IMR-90 (cell line): ENCODE results near the gene CSF2RB. TPM values are rescaled to one million over a fixed set of nuclear protein-coding genes. Genes with fewer than 3 reads are reported as not detected.

Experiments
- ATAC-seq: fragments of 200-7000 bp; cut with Tn5 transposase; 2 replicates; pipeline ENCODE4 v1.9.1; 2020; ENCODE audit warnings: low read depth, mild to moderate bottlenecking, moderate library complexity
- BruUV-seq: library from RNA; stranded (reverse); fragments of 400-500 nt; replicated peaks from 2 replicates; lab custom pipeline; 2021; lab: Mats Ljungman, UMichigan
- CTCF ChIA-PET: fragments of 300-600 bp; formaldehyde crosslinking; extraction: SDS; loops from one replicate; lab custom pipeline; 2021; ENCODE audit warnings: antibody characterized with exemption; lab: Yijun Ruan, JAX
- POLR2A ChIA-PET: fragments of 300-600 bp; sonication (Branson Sonifier 250); formaldehyde crosslinking; loops from one replicate; lab custom pipeline; 2022; ENCODE audit warnings: antibody characterized with exemption; ENCODE audit not compliant: unreplicated experiment; lab: Charles Lee
- DNase-seq: peaks from one replicate; pipeline ENCODE4 v3.0.0; 2013
- H2AFZ ChIP-seq: replicated peaks from 2 replicates; pipeline ENCODE3; 2013; ENCODE audit warnings: low read length, mild to moderate bottlenecking; ENCODE audit not compliant: poor library complexity
- H2AK5ac ChIP-seq: 2 replicates; pipeline ENCODE4 v1.6.1; 2013; ENCODE audit warnings: low read depth, low read length, inconsistent platforms
- H2AK9ac ChIP-seq: replicated peaks from 2 replicates; pipeline ENCODE3; 2013; ENCODE audit warnings: mild to moderate bottlenecking, low read depth, low read length, moderate library complexity; ENCODE audit not compliant: poor library complexity
- H2BK120ac ChIP-seq: 2 replicates; pipeline ENCODE4 v1.6.1; 2013; ENCODE audit warnings: low read depth, low read length, inconsistent platforms
- H2BK15ac ChIP-seq: 3 replicates; pipeline ENCODE4 v1.6.1; 2013; ENCODE audit warnings: low read depth, low read length, inconsistent platforms
- H2BK20ac ChIP-seq: 2 replicates; pipeline ENCODE4 v1.6.1; 2013; ENCODE audit warnings: low read depth, mild to moderate bottlenecking, inconsistent platforms, low read length, moderate library complexity
- H2BK5ac ChIP-seq: 2 replicates; pipeline ENCODE4 v1.6.1; 2013; ENCODE audit warnings: mild to moderate bottlenecking, low read depth, low read length, inconsistent platforms; ENCODE audit not compliant: poor library complexity, severe bottlenecking
- H3K14ac ChIP-seq: replicated peaks from 2 replicates; pipeline ENCODE4 v1.6.1; 2013; ENCODE audit warnings: low read depth, low read length, inconsistent platforms
- H3K18ac ChIP-seq: 2 replicates; pipeline ENCODE4 v1.6.1; 2013; ENCODE audit warnings: low read depth, low read length, control low read depth
- H3K23ac ChIP-seq: 2 replicates; pipeline ENCODE4 v1.6.1; 2013; ENCODE audit warnings: low read depth, low read length, inconsistent platforms
- H3K27ac ChIP-seq: 2 replicates; pipeline ENCODE4 v1.5.1; 2013; ENCODE audit warnings: mild to moderate bottlenecking, control low read depth, low read length; ENCODE audit not compliant: insufficient read depth
- H3K27me3 ChIP-seq: 2 replicates; pipeline ENCODE4 v1.6.1; 2013; ENCODE audit warnings: low read length; ENCODE audit not compliant: control insufficient read depth, insufficient read depth
- H3K36me3 ChIP-seq: 2 replicates; pipeline ENCODE4 v1.6.1; 2013; ENCODE audit warnings: low read length, mixed read lengths; ENCODE audit not compliant: control insufficient read depth, insufficient read depth
- H3K4ac ChIP-seq: 2 replicates; pipeline ENCODE4 v1.6.1; 2013; ENCODE audit warnings: low read depth, low read length, inconsistent platforms
- H3K4me1 ChIP-seq: 2 replicates; pipeline ENCODE4 v1.6.1; 2013; ENCODE audit warnings: low read length, mixed read lengths; ENCODE audit not compliant: control insufficient read depth, insufficient read depth
- H3K4me2 ChIP-seq: 2 replicates; pipeline ENCODE4 v1.6.1; 2013; ENCODE audit warnings: low read depth, mild to moderate bottlenecking, control low read depth, low read length, moderate library complexity
- H3K4me3 ChIP-seq: 2 replicates; pipeline ENCODE4 v1.5.1; 2013; ENCODE audit warnings: low read depth, mild to moderate bottlenecking, control low read depth, low read length, moderate library complexity; ENCODE audit not compliant: insufficient read depth
- H3K56ac ChIP-seq: 2 replicates; pipeline ENCODE4 v1.6.1; 2013; ENCODE audit warnings: low read length, inconsistent platforms; ENCODE audit not compliant: insufficient read depth; ENCODE audit errors: extremely low read depth
- H3K79me1 ChIP-seq, 2 experiments: 2 replicates each; pipeline ENCODE4 v1.6.1; 2013; ENCODE audit warnings: low read length in 2 of 2, inconsistent platforms in 1 of 2, low read depth in 1 of 2
- H3K9ac ChIP-seq: 2 replicates; pipeline ENCODE4 v1.6.1; 2013; ENCODE audit warnings: low read depth, low read length, control low read depth
- H3K9me1 ChIP-seq: 2 replicates; pipeline ENCODE4 v1.6.1; 2013; ENCODE audit warnings: low read length, inconsistent platforms; ENCODE audit not compliant: insufficient read depth
- H3K9me3 ChIP-seq: 2 replicates; pipeline ENCODE4 v1.6.1; 2013; ENCODE audit warnings: low read length; ENCODE audit not compliant: control insufficient read depth, insufficient read depth
- H4K20me1 ChIP-seq: 2 replicates; pipeline ENCODE4 v1.6.1; 2013; ENCODE audit warnings: low read length, inconsistent platforms; ENCODE audit not compliant: insufficient read depth
- H4K5ac ChIP-seq: 2 replicates; pipeline ENCODE4 v1.6.1; 2013; ENCODE audit warnings: mild to moderate bottlenecking, low read depth, low read length, control low read depth
- H4K8ac ChIP-seq, 2 experiments: 2 replicates each; pipeline ENCODE4 v1.6.1; 2013; ENCODE audit warnings: low read depth in 2 of 2, low read length in 2 of 2, control low read depth in 1 of 2, inconsistent platforms in 1 of 2
- H4K91ac ChIP-seq: 2 replicates; pipeline ENCODE4 v1.6.1; 2013; ENCODE audit warnings: low read depth, low read length, inconsistent platforms; ENCODE audit not compliant: insufficient read depth
- CEBPB ChIP-seq: IDR thresholded peaks from 2 replicates; pipeline ENCODE4 v1.6.1; 2012; ENCODE audit warnings: low read depth, low read length, improper control_type of control experiment
- FOS ChIP-seq: fragments of 150-350 bp; IDR thresholded peaks from 2 replicates; pipeline ENCODE4 v1.6.1; 2016; ENCODE audit warnings: low read depth, low read length
- WGBS, 2 experiments: methylation state at CpG; one replicate each; pipeline versions ENCODE4 v1.1.5 to v1.1.7; 2013; ENCODE audit warnings: missing lambda C conversion rate in 2 of 2; ENCODE audit not compliant: insufficient read length in 1 of 2; ENCODE audit errors: extremely low coverage in 2 of 2; 5-methylcytosine and 5-hydroxymethylcytosine counted together
- dilution Hi-C: fragments of 300-500 bp; cut with HindIII; formaldehyde crosslinking; loops from one replicate; pipeline ENCODE4 v1.14.3; 2018; ENCODE audit warnings: low sequenced_read_pairs; ENCODE audit not compliant: unreplicated experiment
- in situ Hi-C: fragments of 300-500 bp; cut with MboI; formaldehyde crosslinking; loops from 3 replicates; pipeline ENCODE4 v1.14.3; 2019; ENCODE audit warnings: low sequenced_read_pairs, inconsistent platforms, mixed read lengths
- intact Hi-C: fragments of 100-400 bp; cut with micrococcal nuclease; formaldehyde crosslinking; loops from 2 replicates; pipeline ENCODE4 v1.10.0; 2022
- polyA plus RNA-seq, 3 experiments: library from polyadenylated mRNA; depleted of rRNA; stranded (reverse); fragments of >200 nt; gene quantifications; 2 replicates each; pipeline ENCODE4 v1.2.3, GENCODE V29; 2012; ENCODE audit warnings: low replicate concordance in 1 of 3
- total RNA-seq: library from RNA; depleted of rRNA; stranded (reverse); fragments of >200 nt; gene quantifications from 2 replicates; pipeline ENCODE4 v1.2.3, GENCODE V29; 2012

The CSF2RB gene
- total and polyA plus RNA-seq, 2 of the 4 experiments (the other 2 are of a cell fraction) = not detected

GRCh38 chr22:36933629-36934417 is 20.4 kb downstream of the CSF2RB start:
- in situ Hi-C loops (no loop called here), dilution Hi-C loops (no loop called here), intact Hi-C loops (no loop called here)
- H2BK15ac ChIP-seq = no peak overlapping the region
- H4K8ac ChIP-seq = no peak overlapping the region
- H4K91ac ChIP-seq = no peak overlapping the region
- no peak overlapping the region for H3K9ac ChIP-seq
- H2BK120ac ChIP-seq = no peak overlapping the region
- no peak overlapping the region for H3K18ac ChIP-seq
- H2BK5ac ChIP-seq = no peak overlapping the region
- H2AK9ac ChIP-seq = no peak overlapping the region
- WGBS, 2 experiments = 89% methylated on average over 8 of the region's 25 CpGs; no CpG with 5 or more reads in 1 of the 2 experiments
- H3K56ac ChIP-seq = no peak overlapping the region
- H4K5ac ChIP-seq = no peak overlapping the region
- ChIA-PET POLR2A (no interaction called here), CTCF (no interaction called here)
- no peak overlapping the region for H2BK20ac ChIP-seq
- H3K9me3 ChIP-seq = no peaks in the 10 kb centered on the region
- H3K27me3 ChIP-seq = peaks cover 48% of the 10 kb centered on the region
- no peak overlapping the region for H2AFZ ChIP-seq
- no peak overlapping the region for H3K14ac ChIP-seq
- H3K4me1 ChIP-seq = no peaks in the 10 kb centered on the region
- TF ChIP-seq FOS (no peak), CEBPB (no peak)
- no peak overlapping the region for H3K4me2 ChIP-seq
- H3K9me1 ChIP-seq = peaks cover 3% of the 10 kb centered on the region; the same call in 1 of the 2 replicates
- H3K4ac ChIP-seq = no peak overlapping the region
- no peaks in the 10 kb centered on the region for H3K79me1 ChIP-seq
- H3K36me3 ChIP-seq = no peaks in the 10 kb centered on the region
- H3K27ac ChIP-seq = no peak overlapping the region
- H3K23ac ChIP-seq = no peak overlapping the region
- H3K4me3 ChIP-seq = no peak overlapping the region
- DNase-seq (no peak), ATAC-seq (no peak)
- no peaks in the 10 kb centered on the region for H4K20me1 ChIP-seq
- H2AK5ac ChIP-seq = no peak overlapping the region
- BruUV-seq = no TSS peak
